RWPE2 (cell line): ENCODE results near the gene PLEKHM3.

Experiments
- ATAC-seq: fragments of 200-7000 bp; cut with Tn5 transposase; 3 replicates; pipeline ENCODE4 v1.9.1; 2021; ENCODE audit warnings: low read depth
- DNase-seq: peaks from one replicate; pipeline ENCODE4 v3.0.0-alpha.2; 2020; ENCODE audit warnings: low spot score
- H3K27ac ChIP-seq: fragments of 450-650 bp; 2 replicates; pipeline ENCODE4 v1.5.1; 2017; ENCODE audit warnings: mild to moderate bottlenecking; ENCODE audit not compliant: poor library complexity, severe bottlenecking
- H3K27me3 ChIP-seq: fragments of 250-450 bp; sonication (Bioruptor Pico); 2 replicates; pipeline ENCODE4 v1.5.1; 2021; ENCODE audit warnings: mild to moderate bottlenecking, moderate library complexity; ENCODE audit not compliant: insufficient read depth, poor library complexity, severe bottlenecking
- H3K36me3 ChIP-seq: fragments of 250-450 bp; sonication (Bioruptor Pico); 2 replicates; pipeline ENCODE4 v1.5.1; 2020; ENCODE audit warnings: low read depth, mild to moderate bottlenecking, moderate library complexity
- H3K4me1 ChIP-seq: fragments of 250-450 bp; sonication (Bioruptor Pico); 2 replicates; pipeline ENCODE4 v1.5.1; 2021; ENCODE audit warnings: mild to moderate bottlenecking, moderate library complexity; ENCODE audit not compliant: insufficient read depth, poor library complexity, severe bottlenecking
- H3K4me3 ChIP-seq: fragments of 250-450 bp; sonication (Bioruptor Pico); 2 replicates; pipeline ENCODE4 v1.5.1; 2021; ENCODE audit warnings: mild to moderate bottlenecking, moderate library complexity; ENCODE audit not compliant: severe bottlenecking
- H3K9me3 ChIP-seq: fragments of 250-450 bp; sonication (Bioruptor Pico); 2 replicates; pipeline ENCODE4 v1.5.1; 2021; ENCODE audit warnings: mild to moderate bottlenecking, moderate library complexity; ENCODE audit not compliant: severe bottlenecking
- TF ChIP-seq, protein P1 (sequence below): fragments of 450-650 bp; IDR thresholded peaks from one replicate; pipeline ENCODE4 v1.5.1; 2017; ENCODE audit warnings: mild to moderate bottlenecking, moderate library complexity; ENCODE audit not compliant: poor library complexity, severe bottlenecking

PLEKHM3 gene

GRCh38 chr2:207935991-207936370, 89.3 kb downstream of the PLEKHM3 start:
- Histone ChIP-seq H3K9me3 (peaks cover 2% of the 10 kb centered on the region), H3K27me3 (no peaks in the 10 kb centered on the region), H3K36me3 (no peaks in the 10 kb centered on the region), H3K4me1 (peaks cover 3% of the 10 kb centered on the region), H3K27ac (no peak overlapping the region), H3K4me3 (no peak overlapping the region)
- ATAC-seq, result no peak
- TF ChIP-seq, protein P1, sequence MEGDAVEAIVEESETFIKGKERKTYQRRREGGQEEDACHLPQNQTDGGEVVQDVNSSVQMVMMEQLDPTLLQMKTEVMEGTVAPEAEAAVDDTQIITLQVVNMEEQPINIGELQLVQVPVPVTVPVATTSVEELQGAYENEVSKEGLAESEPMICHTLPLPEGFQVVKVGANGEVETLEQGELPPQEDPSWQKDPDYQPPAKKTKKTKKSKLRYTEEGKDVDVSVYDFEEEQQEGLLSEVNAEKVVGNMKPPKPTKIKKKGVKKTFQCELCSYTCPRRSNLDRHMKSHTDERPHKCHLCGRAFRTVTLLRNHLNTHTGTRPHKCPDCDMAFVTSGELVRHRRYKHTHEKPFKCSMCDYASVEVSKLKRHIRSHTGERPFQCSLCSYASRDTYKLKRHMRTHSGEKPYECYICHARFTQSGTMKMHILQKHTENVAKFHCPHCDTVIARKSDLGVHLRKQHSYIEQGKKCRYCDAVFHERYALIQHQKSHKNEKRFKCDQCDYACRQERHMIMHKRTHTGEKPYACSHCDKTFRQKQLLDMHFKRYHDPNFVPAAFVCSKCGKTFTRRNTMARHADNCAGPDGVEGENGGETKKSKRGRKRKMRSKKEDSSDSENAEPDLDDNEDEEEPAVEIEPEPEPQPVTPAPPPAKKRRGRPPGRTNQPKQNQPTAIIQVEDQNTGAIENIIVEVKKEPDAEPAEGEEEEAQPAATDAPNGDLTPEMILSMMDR, result no peak
- no peak for DNase-seq

- TF ChIP-seq, protein P1, result no peak
- Histone ChIP-seq H3K36me3 (no peaks in the 10 kb centered on the region), H3K9me3 (peaks cover 2% of the 10 kb centered on the region), H3K27me3 (no peaks in the 10 kb centered on the region), H3K4me1 (peaks cover 9% of the 10 kb centered on the region), H3K4me3 (no peak overlapping the region), H3K27ac (no peak overlapping the region)
- no peak for ATAC-seq
- DNase-seq, result no peak
Observed at GRCh38 chr2:207935121-207935990, 90.0 kb downstream of the PLEKHM3 start.

GRCh38 chr2:207934720-207935119, 90.6 kb downstream of the PLEKHM3 start:
- Histone ChIP-seq H3K27ac (no peak overlapping the region), H3K4me1 (peaks cover 9% of the 10 kb centered on the region), H3K4me3 (no peak overlapping the region), H3K27me3 (no peaks in the 10 kb centered on the region), H3K36me3 (no peaks in the 10 kb centered on the region), H3K9me3 (peaks cover 2% of the 10 kb centered on the region)
- TF ChIP-seq, protein P1, result no peak
- no peak for ATAC-seq
- DNase-seq, result no peak

- ATAC-seq (no peak), DNase-seq (no peak)
- Histone ChIP-seq H3K36me3 (no peaks in the 10 kb centered on the region), H3K27ac (no peak overlapping the region), H3K4me3 (no peak overlapping the region), H3K27me3 (no peaks in the 10 kb centered on the region), H3K9me3 (peaks cover 2% of the 10 kb centered on the region), H3K4me1 (peaks cover 9% of the 10 kb centered on the region)
- TF ChIP-seq, protein P1, result no peak
Observed at GRCh38 chr2:207933396-207934065, 91.8 kb downstream of the PLEKHM3 start.
